Left ventricle myocardium inferior (tissue), 1 donor: ENCODE measurements around the gene CTNNBL1. TPM values are rescaled to one million over a fixed set of nuclear protein-coding genes. Genes with fewer than 3 reads are reported as not detected.

Source experiments
- DNase-seq: peaks from one replicate; pipeline ENCODE4 v3.0.0-alpha.2; 2020
- H3K27ac ChIP-seq: fragments of 200-600 bp; replicated peaks from 2 replicates; pipeline ENCODE4 v1.8.0; 2021
- H3K27me3 ChIP-seq: fragments of 200-600 bp; 2 replicates; pipeline ENCODE4 v1.8.0; 2021; ENCODE audit warnings: low read depth
- H3K36me3 ChIP-seq: fragments of 200-600 bp; 2 replicates; pipeline ENCODE4 v1.8.0; 2021
- H3K4me1 ChIP-seq: fragments of 200-600 bp; 2 replicates; pipeline ENCODE4 v1.8.0; 2021
- H3K4me3 ChIP-seq: fragments of 200-600 bp; 2 replicates; pipeline ENCODE4 v1.8.0; 2021; ENCODE audit warnings: mild to moderate bottlenecking, moderate library complexity
- H3K9me3 ChIP-seq: fragments of 200-600 bp; replicated peaks from 2 replicates; pipeline ENCODE4 v1.8.0; 2021
- intact Hi-C: fragments of 100-400 bp; cut with micrococcal nuclease; formaldehyde crosslinking; loops from one replicate; pipeline ENCODE4 v1.11.0; 2022
- total RNA-seq: library from RNA; stranded (reverse); fragmentation: NEBNext Ultra II Directional; extraction: Animal tissue kit (Norgen Biotek cat#: 25700); gene quantifications from one replicate; pipeline ENCODE4 v1.2.1, GENCODE V29; 2021
- TF ChIP-seq, protein P1 (sequence below): fragments of 200-600 bp; IDR thresholded peaks from 2 replicates; pipeline ENCODE4 v1.8.0; 2021; ENCODE audit warnings: antibody characterized with exemption, mild to moderate bottlenecking, borderline replicate concordance
- donor health status: DM: no; HTN: yes; CAD: no; lungs with severe emphysema.

Gene CTNNBL1
- total RNA-seq, 1 donor from 2014 or later: 58.8 TPM

DNA sequence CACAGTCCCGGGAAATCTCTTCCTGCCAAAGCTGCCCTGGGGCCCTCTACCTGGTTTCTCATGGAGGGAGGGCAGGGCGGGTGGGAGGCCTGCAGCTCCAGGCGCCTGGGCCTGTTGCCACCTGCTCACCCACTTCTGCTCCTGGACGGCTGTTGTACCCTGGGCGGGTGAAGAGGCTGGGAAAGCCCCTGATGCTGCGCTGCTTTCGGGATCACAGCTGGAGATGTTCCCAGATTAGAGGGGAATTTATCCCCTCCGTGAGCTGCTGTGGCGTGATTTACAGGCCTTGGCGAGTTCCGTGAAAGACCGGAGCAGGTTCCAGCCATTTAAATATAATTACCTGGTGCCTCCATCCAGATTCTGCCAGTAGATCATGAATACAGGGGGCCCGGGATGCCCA, 196.8 kb downstream of the CTNNBL1 start:
- H3K27me3 ChIP-seq: peaks cover 17% of the 10 kb centered on the region
- no peak overlapping the region for H3K4me3 ChIP-seq
- peaks cover 19% of the 10 kb centered on the region for H3K4me1 ChIP-seq
- intact Hi-C loops: no loop called here
- H3K36me3 ChIP-seq: no peaks in the 10 kb centered on the region
- DNase-seq: no peak
- TF ChIP-seq, protein P1, sequence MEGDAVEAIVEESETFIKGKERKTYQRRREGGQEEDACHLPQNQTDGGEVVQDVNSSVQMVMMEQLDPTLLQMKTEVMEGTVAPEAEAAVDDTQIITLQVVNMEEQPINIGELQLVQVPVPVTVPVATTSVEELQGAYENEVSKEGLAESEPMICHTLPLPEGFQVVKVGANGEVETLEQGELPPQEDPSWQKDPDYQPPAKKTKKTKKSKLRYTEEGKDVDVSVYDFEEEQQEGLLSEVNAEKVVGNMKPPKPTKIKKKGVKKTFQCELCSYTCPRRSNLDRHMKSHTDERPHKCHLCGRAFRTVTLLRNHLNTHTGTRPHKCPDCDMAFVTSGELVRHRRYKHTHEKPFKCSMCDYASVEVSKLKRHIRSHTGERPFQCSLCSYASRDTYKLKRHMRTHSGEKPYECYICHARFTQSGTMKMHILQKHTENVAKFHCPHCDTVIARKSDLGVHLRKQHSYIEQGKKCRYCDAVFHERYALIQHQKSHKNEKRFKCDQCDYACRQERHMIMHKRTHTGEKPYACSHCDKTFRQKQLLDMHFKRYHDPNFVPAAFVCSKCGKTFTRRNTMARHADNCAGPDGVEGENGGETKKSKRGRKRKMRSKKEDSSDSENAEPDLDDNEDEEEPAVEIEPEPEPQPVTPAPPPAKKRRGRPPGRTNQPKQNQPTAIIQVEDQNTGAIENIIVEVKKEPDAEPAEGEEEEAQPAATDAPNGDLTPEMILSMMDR: no peak
- H3K9me3 ChIP-seq: no peaks in the 10 kb centered on the region
- H3K27ac ChIP-seq: no peak overlapping the region

DNA sequence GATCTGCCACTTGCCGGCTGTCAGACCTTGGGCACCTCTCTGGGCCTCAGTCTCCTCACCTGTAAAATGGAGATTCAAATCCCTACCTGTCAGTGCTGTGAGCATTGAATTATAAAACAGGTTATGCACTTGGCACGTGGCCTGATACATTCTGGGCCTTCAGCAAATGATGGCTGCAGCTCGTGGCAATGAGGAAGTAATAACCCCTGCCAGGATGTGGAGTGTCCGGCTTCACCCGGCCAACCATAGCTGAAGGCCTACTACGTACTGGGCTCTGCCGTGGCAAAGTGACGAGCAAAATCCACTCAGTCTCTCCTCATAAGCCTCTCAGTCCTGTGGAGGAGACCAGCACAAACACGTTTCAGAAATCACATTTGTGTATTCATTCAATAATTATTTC, 198.2 kb downstream of the CTNNBL1 start:
- DNase-seq: no peak
- Histone ChIP-seq H3K27me3 (peaks cover 12% of the 10 kb centered on the region), H3K27ac (no peak overlapping the region), H3K36me3 (no peaks in the 10 kb centered on the region), H3K4me3 (no peak overlapping the region), H3K4me1 (peaks cover 13% of the 10 kb centered on the region), H3K9me3 (no peaks in the 10 kb centered on the region)
- intact Hi-C loops: no loop called here
- TF ChIP-seq, protein P1: no peak

DNA sequence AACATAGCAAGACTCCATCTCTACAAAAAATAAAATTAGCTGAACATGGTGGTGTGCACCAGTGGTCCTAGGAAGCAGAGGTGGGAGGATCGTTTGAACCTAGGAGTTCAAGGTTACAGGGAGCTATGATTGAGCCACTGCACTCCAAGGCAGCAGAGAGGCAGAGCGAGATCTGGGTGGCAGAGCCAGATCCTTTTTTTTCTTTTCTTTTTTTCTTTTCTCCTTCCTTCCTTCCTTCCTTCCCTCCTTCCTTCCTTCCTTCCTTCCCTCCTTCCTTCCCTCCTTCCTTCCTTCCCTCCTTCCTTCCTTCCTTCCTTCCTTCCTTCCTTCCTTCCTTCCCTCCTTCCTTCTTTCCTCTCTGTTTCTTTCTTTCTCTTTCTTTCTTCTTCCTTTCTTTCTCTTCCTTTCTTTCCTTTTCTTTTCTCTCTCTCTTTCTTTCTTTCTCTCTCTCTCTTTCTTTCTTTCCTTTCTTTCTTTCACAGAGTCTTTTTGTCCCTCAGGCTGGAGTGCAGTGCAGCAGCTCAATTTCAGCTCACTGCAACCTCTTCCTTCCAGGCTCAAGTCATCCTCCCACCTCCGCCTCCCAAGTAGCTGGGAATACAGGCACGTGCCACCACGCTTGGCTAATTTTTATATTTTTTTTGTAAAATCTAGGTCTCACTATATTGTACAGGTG, 199.9 kb downstream of the CTNNBL1 start:
- H3K9me3 ChIP-seq: no peaks in the 10 kb centered on the region
- no peaks in the 10 kb centered on the region for H3K36me3 ChIP-seq
- no peak overlapping the region for H3K27ac ChIP-seq
- TF ChIP-seq, protein P1: no peak
- peaks cover 16% of the 10 kb centered on the region for H3K27me3 ChIP-seq
- no peak overlapping the region for H3K4me3 ChIP-seq
- intact Hi-C loops: no loop called here
- no peak for DNase-seq
- peaks cover 21% of the 10 kb centered on the region for H3K4me1 ChIP-seq

DNA sequence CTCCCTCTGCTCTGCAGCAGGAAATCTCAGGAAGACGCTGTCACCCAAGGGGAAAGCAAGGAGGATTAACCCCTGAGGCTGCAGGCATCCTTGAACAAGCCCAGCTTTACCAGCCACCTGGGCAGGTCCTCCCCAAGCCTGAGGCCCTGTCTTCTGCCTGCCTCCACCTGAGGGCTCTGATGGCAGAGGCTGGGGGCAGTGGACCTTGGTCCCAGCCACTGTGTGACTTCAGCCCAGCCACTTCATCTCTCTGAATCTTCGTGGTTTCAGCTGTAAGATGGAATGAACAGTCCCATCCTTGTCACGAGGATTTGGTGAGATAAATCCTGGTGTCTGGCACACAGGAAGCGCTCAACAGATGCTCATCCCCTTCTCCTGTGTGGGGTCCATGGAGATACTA, 200.6 kb downstream of the CTNNBL1 start:
- intact Hi-C loops: no loop called here
- TF ChIP-seq, protein P1: no peak
- no peak overlapping the region for H3K4me3 ChIP-seq
- peaks cover 22% of the 10 kb centered on the region for H3K27me3 ChIP-seq
- H3K9me3 ChIP-seq: no peaks in the 10 kb centered on the region
- DNase-seq: no peak
- peaks cover 21% of the 10 kb centered on the region for H3K4me1 ChIP-seq
- H3K27ac ChIP-seq: no peak overlapping the region
- no peaks in the 10 kb centered on the region for H3K36me3 ChIP-seq

DNA sequence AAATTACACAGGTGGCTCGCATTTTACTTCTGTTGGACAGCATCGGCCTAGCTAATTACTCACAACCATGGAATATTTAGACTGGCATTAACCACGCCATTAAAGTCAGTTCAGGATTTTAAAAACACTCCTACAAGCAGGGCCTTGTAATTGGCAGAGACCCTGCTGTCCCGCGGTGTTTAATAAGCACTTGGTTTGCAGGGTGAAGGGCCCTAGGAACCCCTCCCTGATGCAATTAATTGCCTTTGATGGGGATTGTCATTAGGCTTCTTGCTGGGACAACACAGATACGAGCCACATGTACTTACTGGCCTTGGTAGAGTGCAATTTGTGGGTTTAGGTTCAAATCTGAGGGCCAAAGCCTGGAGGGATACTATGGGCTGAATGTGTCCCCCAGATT, 201.3 kb downstream of the CTNNBL1 start:
- Histone ChIP-seq H3K36me3 (no peaks in the 10 kb centered on the region), H3K27me3 (peaks cover 29% of the 10 kb centered on the region), H3K27ac (no peak overlapping the region), H3K9me3 (no peaks in the 10 kb centered on the region), H3K4me1 (peaks cover 21% of the 10 kb centered on the region), H3K4me3 (no peak overlapping the region)
- no peak for DNase-seq
- TF ChIP-seq, protein P1: no peak
- intact Hi-C loops: no loop called here
